HepG2 (cell line): ENCODE data around the gene CKAP5. TPM values are rescaled to one million over a fixed set of nuclear protein-coding genes. Genes with fewer than 3 reads are reported as not detected.

Experiments
- ATAC-seq: fragments of 200-7000 bp; cut with Tn5 transposase; 3 replicates; pipeline ENCODE4 v1.9.1; 2020; ENCODE audit warnings: mild to moderate bottlenecking, moderate library complexity
- BruUV-seq: library from RNA; stranded (reverse); fragments of 400-500 nt; replicated peaks from 2 replicates; lab custom pipeline; 2021; lab: Mats Ljungman, UMichigan
- CTCF ChIA-PET: fragments of 300-600 bp; formaldehyde crosslinking; extraction: SDS; loops from one replicate; lab custom pipeline; 2021; ENCODE audit warnings: low total read pairs, inconsistent platforms, low intra/inter-chr PET ratio; lab: Yijun Ruan, JAX
- POLR2A ChIA-PET: fragments of 350-600 bp; sonication (Branson Sonifier 250); formaldehyde crosslinking; loops from one replicate; lab custom pipeline; 2020; ENCODE audit warnings: antibody characterized with exemption, inconsistent platforms; lab: Yijun Ruan, JAX
- DNase-seq: peaks from one replicate; pipeline ENCODE4 v3.0.0-alpha.2; 2015; ENCODE audit warnings: low spot score
- FAIRE-seq: peaks from 3 replicates; lab custom pipeline; 2011; peaks lifted over from hg19 to GRCh38; lab: Jason Lieb, UNC
- H2AFZ ChIP-seq: one replicate; pipeline ENCODE4 v1.6.1; 2011; ENCODE audit warnings: low read length, inconsistent platforms
- H3K27ac ChIP-seq: fragments of 300-600 bp; 3 replicates; pipeline ENCODE4 v1.8.0; 2011; ENCODE audit warnings: mixed run types, mild to moderate bottlenecking, mixed read lengths, low read length, inconsistent platforms; ENCODE audit not compliant: insufficient read depth; ENCODE audit errors: extremely low read length
- H3K27me3 ChIP-seq, 2 experiments: fragments of 200-600 bp in 1 of 2; 2 replicates in 1 of 2; 3 replicates in 1 of 2; pipeline versions ENCODE4 v1.6.0 to v1.8.0; 2011; ENCODE audit warnings: low read length in 2 of 2, mild to moderate bottlenecking in 2 of 2, moderate library complexity in 2 of 2, inconsistent platforms in 1 of 2; ENCODE audit not compliant: insufficient read depth in 2 of 2, control insufficient read depth in 1 of 2
- H3K36me3 ChIP-seq, 2 experiments: fragments of 200-600 bp in 1 of 2; replicated peaks in 1 of 2; 2 replicates in 1 of 2; 3 replicates in 1 of 2; pipeline versions ENCODE4 v1.5.1 to v1.8.0; 2011; ENCODE audit warnings: low read length in 2 of 2, inconsistent platforms in 1 of 2; ENCODE audit not compliant: insufficient read depth in 2 of 2, control insufficient read depth in 1 of 2
- H3K4me1 ChIP-seq: 2 replicates; pipeline ENCODE4 v1.5.1; 2012; ENCODE audit warnings: low read length, inconsistent platforms; ENCODE audit not compliant: insufficient read depth
- H3K4me2 ChIP-seq: 2 replicates; pipeline ENCODE4 v1.6.0; 2011; ENCODE audit warnings: low read depth, low read length, inconsistent platforms
- H3K4me3 ChIP-seq, 3 experiments: fragments of 200-600 bp in 1 of 3; sonication (generic), shearing (Covaris generic) in 1 of 3; replicated peaks in 1 of 3; 2 replicates each; pipeline ENCODE4 v1.5.1; 2011 to 2016; ENCODE audit warnings: low read length in 3 of 3, inconsistent platforms in 2 of 3, low read depth in 2 of 3, mild to moderate bottlenecking in 2 of 3, control low read depth in 1 of 3, mixed read lengths in 1 of 3; ENCODE audit not compliant: insufficient read depth in 1 of 3
- H3K79me2 ChIP-seq: one replicate; pipeline ENCODE4 v1.6.1; 2011; ENCODE audit warnings: low read length, inconsistent platforms; ENCODE audit not compliant: insufficient read depth
- H3K9ac ChIP-seq: 2 replicates; pipeline ENCODE4 v1.6.0; 2011; ENCODE audit warnings: mild to moderate bottlenecking, low read depth, low read length, inconsistent platforms; ENCODE audit not compliant: insufficient read depth
- H3K9me3 ChIP-seq: 2 replicates; pipeline ENCODE4 v1.5.1; 2012; ENCODE audit warnings: mild to moderate bottlenecking, low read length
- H4K20me1 ChIP-seq: 2 replicates; pipeline ENCODE4 v1.6.0; 2011; ENCODE audit warnings: inconsistent platforms, mild to moderate bottlenecking, low read length, moderate library complexity; ENCODE audit not compliant: insufficient read depth
- AGO2 ChIP-seq: fragments of 200-400 bp; formaldehyde crosslinking; optimal IDR thresholded peaks from 2 replicates; pipeline ENCODE3; 2017; ENCODE audit warnings: mild to moderate bottlenecking, low read depth, low read length, moderate library complexity
- ATM ChIP-seq: fragments of 450-650 bp; IDR thresholded peaks from 2 replicates; pipeline ENCODE4 v1.7.1; 2017; ENCODE audit warnings: mild to moderate bottlenecking, borderline replicate concordance
- DMAP1 ChIP-seq: IDR thresholded peaks from 2 replicates; pipeline ENCODE4 v1.6.1; 2016
- NONO ChIP-seq, 2 experiments: fragments of 450-650 bp in 1 of 2; sonication (generic) in 1 of 2; formaldehyde crosslinking in 1 of 2; IDR thresholded peaks in 1 of 2; conservative IDR thresholded peaks in 1 of 2; 2 replicates each; pipeline versions ENCODE4 v1.6.1 to v1.8.0; 2017 to 2022; ENCODE audit warnings: mild to moderate bottlenecking in 1 of 2, missing genetic modification reagents in 1 of 2, moderate library complexity in 1 of 2
- POLR2G ChIP-seq: fragments of 200-400 bp; formaldehyde crosslinking; IDR thresholded peaks from 2 replicates; pipeline ENCODE4 v1.6.1; 2018; ENCODE audit warnings: mild to moderate bottlenecking, low read depth, low read length, moderate library complexity
- RBFOX2 ChIP-seq: fragments of 200-400 bp; formaldehyde crosslinking; IDR thresholded peaks from 2 replicates; pipeline ENCODE4 v1.6.1; 2017; ENCODE audit warnings: low read depth, mild to moderate bottlenecking, low read length
- RBM22 ChIP-seq: fragments of 200-400 bp; formaldehyde crosslinking; optimal IDR thresholded peaks from 2 replicates; pipeline ENCODE3; 2017; ENCODE audit warnings: mild to moderate bottlenecking, low read length, moderate library complexity
- SNRNP70 ChIP-seq: fragments of 200-400 bp; formaldehyde crosslinking; IDR thresholded peaks from 2 replicates; pipeline ENCODE4 v1.6.1; 2017; ENCODE audit warnings: mild to moderate bottlenecking, low read depth, low read length, moderate library complexity
- ZFP1 ChIP-seq: IDR thresholded peaks from 2 replicates; pipeline ENCODE4 v1.6.1; 2016
- ZSCAN29 ChIP-seq: sonication (generic); formaldehyde crosslinking; conservative IDR thresholded peaks from 2 replicates; pipeline ENCODE4 v1.4.0; 2020; ENCODE audit warnings: mild to moderate bottlenecking, missing genetic modification reagents
- WGBS: methylation state at CpG from one replicate; pipeline ENCODE4 v1.1.6; 2017; ENCODE audit warnings: low lambda C conversion rate; 5-methylcytosine and 5-hydroxymethylcytosine counted together
- in situ Hi-C: cut with HindIII; loops from 2 replicates; pipeline ENCODE4 v1.10.0; 2017; ENCODE audit warnings: low pct_unique_long_range_greater_than_20kb; ENCODE audit not compliant: extremely low pct_ligation_motif_present
- intact Hi-C: fragments of 100-400 bp; cut with micrococcal nuclease; formaldehyde crosslinking; loops from one replicate; pipeline ENCODE4 v1.10.0; 2022; ENCODE audit not compliant: unreplicated experiment
- polyA plus RNA-seq, 8 experiments: library from polyadenylated mRNA; depleted of rRNA in 3 of 8; stranded (reverse) in 7 of 8; unstranded in 1 of 8; fragments of >200 nt; fragmentation: Illumina TruSeq in 4 of 8; extraction: Trizol in 4 of 8; gene quantifications; 2 replicates each; pipeline versions ENCODE4 v1.2.1 to v1.2.3, GENCODE V29; 2011 to 2016; ENCODE audit warnings: low read depth in 4 of 8, missing spikeins in 1 of 8, mixed read lengths in 1 of 8; ENCODE audit not compliant: insufficient read depth in 1 of 8
- total RNA-seq, 5 experiments: library from RNA; depleted of rRNA; stranded (reverse); fragments of >200 nt; fragmentation: Illumina TruSeq; extraction: Trizol; gene quantifications; 2 replicates each; pipeline ENCODE4 v1.2.3, GENCODE V29; 2016; ENCODE audit warnings: low read depth in 1 of 5
- TF ChIP-seq, protein P1 (sequence below): sonication (generic); formaldehyde crosslinking; IDR thresholded peaks from 2 replicates; pipeline ENCODE4 v1.8.1; 2022; ENCODE audit warnings: mild to moderate bottlenecking, missing genetic modification reagents
- TF ChIP-seq, protein P2 (sequence below), 2 experiments: IDR thresholded peaks; 2 replicates each; pipeline ENCODE4 v1.6.1; 2011 to 2012; ENCODE audit warnings: low read length in 2 of 2, borderline replicate concordance in 1 of 2, low read depth in 1 of 2, mild to moderate bottlenecking in 1 of 2, moderate library complexity in 1 of 2
- TF ChIP-seq, protein P3 (sequence below): sonication (generic); formaldehyde crosslinking; IDR thresholded peaks from 2 replicates; pipeline ENCODE4 v1.4.0; 2020; ENCODE audit warnings: mild to moderate bottlenecking, low read depth, missing genetic modification reagents
- TF ChIP-seq, protein P4 (sequence below): sonication (generic); formaldehyde crosslinking; IDR thresholded peaks from 2 replicates; pipeline ENCODE4 v1.4.0; 2020; ENCODE audit warnings: missing genetic modification reagents, borderline replicate concordance

The CKAP5 gene
- total and polyA plus RNA-seq, 2 of the 13 experiments (the other 11 are each of a cell fraction or from before 2014, with no cell fraction given): 79.2 to 103 TPM

DNA sequence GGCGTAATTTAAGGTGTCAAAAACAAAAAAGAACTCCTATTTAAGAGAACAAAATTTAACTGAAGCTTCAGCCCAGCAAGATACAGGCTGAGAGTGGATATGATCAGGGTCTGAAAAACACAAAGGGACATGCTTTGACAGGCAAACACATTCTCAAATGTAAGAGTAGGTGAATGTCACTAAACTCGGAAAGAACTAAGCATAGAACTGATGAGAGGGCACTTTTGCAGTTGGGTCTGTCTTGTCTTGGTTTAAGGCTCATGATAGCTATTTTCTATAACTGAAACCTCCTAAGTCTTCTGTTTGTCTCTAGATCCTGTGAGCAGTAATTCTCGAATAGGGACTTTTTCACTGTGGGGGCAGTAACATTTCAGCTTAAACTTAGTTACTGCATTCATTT lies 100.1 kb downstream of the CKAP5 start:
- intact Hi-C loops (no loop called here), in situ Hi-C loops (no loop called here)
- POLR2A ChIA-PET: interaction anchor here (1.2 to 1.9 kb wide), 4 partner anchors 11 to 55 kb away, joined by 3 to 5 read pairs (median 4); partner anchors contain the start of genes ARHGAP1 and ZNF408
- DNase-seq (no peak), FAIRE-seq (no peak), ATAC-seq (peak; percentile 0; the same call in 1 of the 3 replicates)
- CTCF ChIA-PET: no interaction called here
- Histone ChIP-seq H3K27me3 (no peaks in the 10 kb centered on the region), H3K9me3 (no peaks in the 10 kb centered on the region), H2AFZ (no peak overlapping the region), H3K79me2 (no peaks in the 10 kb centered on the region), H3K4me2 (no peak overlapping the region), H3K9ac (no peak overlapping the region), H3K4me3 (no peak overlapping the region), H3K27ac (no peak overlapping the region), H3K4me1 (peaks cover 12% of the 10 kb centered on the region), H4K20me1 (peaks cover 7% of the 10 kb centered on the region), H3K36me3 (peaks cover 27 to 60% of the 10 kb centered on the region in 2 experiments)
- WGBS: 93% methylated on average over 3 of the region's 3 CpGs
- no TSS peak for BruUV-seq
- TF ChIP-seq POLR2G (peak; percentile 48), ZSCAN29 (CRISPR knock-in tag) (no peak), RBM22 (peak; percentile 97), ATM (no peak), NONO (IDR thresholded peaks at IDR 0.05) (no peak), NONO (CRISPR knock-in tag; conservative IDR thresholded peaks at IDR 0.05) (0 out of 2 replicates have a peak, but pooled peaks have one; percentile 29), SNRNP70 (no peak), ZFP1 (CRISPR knock-in tag) (no peak), RBFOX2 (peak; percentile 52), AGO2 (no peak), DMAP1 (no peak)
- TF ChIP-seq, protein P1, sequence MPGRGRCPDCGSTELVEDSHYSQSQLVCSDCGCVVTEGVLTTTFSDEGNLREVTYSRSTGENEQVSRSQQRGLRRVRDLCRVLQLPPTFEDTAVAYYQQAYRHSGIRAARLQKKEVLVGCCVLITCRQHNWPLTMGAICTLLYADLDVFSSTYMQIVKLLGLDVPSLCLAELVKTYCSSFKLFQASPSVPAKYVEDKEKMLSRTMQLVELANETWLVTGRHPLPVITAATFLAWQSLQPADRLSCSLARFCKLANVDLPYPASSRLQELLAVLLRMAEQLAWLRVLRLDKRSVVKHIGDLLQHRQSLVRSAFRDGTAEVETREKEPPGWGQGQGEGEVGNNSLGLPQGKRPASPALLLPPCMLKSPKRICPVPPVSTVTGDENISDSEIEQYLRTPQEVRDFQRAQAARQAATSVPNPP (CRISPR knock-in tag): no peak
- TF ChIP-seq, protein P2, sequence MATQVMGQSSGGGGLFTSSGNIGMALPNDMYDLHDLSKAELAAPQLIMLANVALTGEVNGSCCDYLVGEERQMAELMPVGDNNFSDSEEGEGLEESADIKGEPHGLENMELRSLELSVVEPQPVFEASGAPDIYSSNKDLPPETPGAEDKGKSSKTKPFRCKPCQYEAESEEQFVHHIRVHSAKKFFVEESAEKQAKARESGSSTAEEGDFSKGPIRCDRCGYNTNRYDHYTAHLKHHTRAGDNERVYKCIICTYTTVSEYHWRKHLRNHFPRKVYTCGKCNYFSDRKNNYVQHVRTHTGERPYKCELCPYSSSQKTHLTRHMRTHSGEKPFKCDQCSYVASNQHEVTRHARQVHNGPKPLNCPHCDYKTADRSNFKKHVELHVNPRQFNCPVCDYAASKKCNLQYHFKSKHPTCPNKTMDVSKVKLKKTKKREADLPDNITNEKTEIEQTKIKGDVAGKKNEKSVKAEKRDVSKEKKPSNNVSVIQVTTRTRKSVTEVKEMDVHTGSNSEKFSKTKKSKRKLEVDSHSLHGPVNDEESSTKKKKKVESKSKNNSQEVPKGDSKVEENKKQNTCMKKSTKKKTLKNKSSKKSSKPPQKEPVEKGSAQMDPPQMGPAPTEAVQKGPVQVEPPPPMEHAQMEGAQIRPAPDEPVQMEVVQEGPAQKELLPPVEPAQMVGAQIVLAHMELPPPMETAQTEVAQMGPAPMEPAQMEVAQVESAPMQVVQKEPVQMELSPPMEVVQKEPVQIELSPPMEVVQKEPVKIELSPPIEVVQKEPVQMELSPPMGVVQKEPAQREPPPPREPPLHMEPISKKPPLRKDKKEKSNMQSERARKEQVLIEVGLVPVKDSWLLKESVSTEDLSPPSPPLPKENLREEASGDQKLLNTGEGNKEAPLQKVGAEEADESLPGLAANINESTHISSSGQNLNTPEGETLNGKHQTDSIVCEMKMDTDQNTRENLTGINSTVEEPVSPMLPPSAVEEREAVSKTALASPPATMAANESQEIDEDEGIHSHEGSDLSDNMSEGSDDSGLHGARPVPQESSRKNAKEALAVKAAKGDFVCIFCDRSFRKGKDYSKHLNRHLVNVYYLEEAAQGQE (IDR thresholded peaks at IDR 0.05; ENCODE audit: borderline replicate concordance in 1 of 2, low read depth in 1 of 2, low read length in 2 of 2): no peak
- TF ChIP-seq, protein P3, sequence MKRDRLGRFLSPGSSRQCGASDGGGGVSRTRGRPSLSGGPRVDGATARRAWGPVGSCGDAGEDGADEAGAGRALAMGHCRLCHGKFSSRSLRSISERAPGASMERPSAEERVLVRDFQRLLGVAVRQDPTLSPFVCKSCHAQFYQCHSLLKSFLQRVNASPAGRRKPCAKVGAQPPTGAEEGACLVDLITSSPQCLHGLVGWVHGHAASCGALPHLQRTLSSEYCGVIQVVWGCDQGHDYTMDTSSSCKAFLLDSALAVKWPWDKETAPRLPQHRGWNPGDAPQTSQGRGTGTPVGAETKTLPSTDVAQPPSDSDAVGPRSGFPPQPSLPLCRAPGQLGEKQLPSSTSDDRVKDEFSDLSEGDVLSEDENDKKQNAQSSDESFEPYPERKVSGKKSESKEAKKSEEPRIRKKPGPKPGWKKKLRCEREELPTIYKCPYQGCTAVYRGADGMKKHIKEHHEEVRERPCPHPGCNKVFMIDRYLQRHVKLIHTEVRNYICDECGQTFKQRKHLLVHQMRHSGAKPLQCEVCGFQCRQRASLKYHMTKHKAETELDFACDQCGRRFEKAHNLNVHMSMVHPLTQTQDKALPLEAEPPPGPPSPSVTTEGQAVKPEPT (CRISPR knock-in tag): no peak
- TF ChIP-seq, protein P4, sequence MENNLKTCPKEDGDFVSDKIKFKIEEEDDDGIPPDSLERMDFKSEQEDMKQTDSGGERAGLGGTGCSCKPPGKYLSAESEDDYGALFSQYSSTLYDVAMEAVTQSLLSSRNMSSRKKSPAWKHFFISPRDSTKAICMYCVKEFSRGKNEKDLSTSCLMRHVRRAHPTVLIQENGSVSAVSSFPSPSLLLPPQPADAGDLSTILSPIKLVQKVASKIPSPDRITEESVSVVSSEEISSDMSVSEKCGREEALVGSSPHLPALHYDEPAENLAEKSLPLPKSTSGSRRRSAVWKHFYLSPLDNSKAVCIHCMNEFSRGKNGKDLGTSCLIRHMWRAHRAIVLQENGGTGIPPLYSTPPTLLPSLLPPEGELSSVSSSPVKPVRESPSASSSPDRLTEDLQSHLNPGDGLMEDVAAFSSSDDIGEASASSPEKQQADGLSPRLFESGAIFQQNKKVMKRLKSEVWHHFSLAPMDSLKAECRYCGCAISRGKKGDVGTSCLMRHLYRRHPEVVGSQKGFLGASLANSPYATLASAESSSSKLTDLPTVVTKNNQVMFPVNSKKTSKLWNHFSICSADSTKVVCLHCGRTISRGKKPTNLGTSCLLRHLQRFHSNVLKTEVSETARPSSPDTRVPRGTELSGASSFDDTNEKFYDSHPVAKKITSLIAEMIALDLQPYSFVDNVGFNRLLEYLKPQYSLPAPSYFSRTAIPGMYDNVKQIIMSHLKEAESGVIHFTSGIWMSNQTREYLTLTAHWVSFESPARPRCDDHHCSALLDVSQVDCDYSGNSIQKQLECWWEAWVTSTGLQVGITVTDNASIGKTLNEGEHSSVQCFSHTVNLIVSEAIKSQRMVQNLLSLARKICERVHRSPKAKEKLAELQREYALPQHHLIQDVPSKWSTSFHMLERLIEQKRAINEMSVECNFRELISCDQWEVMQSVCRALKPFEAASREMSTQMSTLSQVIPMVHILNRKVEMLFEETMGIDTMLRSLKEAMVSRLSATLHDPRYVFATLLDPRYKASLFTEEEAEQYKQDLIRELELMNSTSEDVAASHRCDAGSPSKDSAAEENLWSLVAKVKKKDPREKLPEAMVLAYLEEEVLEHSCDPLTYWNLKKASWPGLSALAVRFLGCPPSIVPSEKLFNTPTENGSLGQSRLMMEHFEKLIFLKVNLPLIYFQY: no peak
